ENCODE measurements around the gene CCDC91.

CCDC91 gene

GRCh38 chr12:28536088-28536487 is 345.8 kb downstream of the CCDC91 start:
- no peak for DNase-seq (ENCODE audit: low read depth in 2 of 2)

DNA sequence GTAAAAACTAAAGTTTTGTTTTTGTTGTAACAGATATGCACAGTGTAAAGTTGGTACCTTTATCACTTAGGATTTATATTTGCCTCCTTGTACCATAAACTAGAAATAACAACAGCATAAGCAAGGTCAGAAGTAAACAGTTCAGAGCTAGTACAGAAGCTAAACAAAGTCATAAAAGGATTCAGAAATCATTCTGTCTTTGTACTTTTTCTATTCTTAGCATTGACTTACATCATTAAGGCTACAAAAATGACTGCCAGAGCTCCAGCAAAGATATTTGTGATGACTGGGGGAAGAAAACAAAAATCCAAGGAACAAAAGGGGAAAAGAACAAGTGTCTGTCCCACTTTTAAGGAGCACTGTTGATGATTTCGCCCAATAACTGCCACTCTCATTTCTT is 347.2 kb downstream of the CCDC91 start:
- no peak for DNase-seq (ENCODE audit: low read depth in 2 of 2)

DNA sequence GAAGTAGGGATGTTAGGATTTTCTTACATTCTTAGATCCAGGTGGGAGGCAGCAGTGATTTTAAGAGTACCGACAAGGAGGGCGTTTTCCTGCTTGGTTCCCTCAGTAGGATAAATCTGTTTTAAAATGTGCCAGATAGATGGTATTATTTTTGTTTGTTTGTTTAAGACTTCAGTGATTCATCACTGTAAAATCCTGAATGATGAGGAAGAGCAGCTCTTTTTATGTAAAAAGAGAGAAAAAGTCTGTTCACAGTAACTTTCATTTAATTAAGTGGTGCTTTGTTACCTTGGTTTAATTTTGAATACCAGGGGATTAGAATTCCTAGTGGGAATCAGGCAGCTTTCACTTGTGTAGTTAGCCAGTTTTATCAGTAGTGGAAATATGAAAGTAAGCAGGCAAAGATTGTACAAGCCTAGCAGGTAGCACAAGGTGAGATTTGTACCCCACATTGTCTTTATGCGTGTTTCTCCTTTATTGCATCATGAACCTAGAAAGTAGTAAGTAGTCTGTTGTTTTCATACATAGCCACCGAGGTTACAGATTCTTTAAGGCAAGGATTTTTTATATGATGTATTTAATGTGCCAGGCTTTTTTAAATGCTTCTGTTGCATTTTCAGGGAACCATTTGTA is 349.6 kb downstream of the CCDC91 start:
- no peak for DNase-seq (ENCODE audit: low read depth in 2 of 2)

- no peak for DNase-seq (ENCODE audit: low read depth in 2 of 2)
Observed at GRCh38 chr12:28540324-28540714, 350.1 kb downstream of the CCDC91 start.

GRCh38 chr12:28543021-28543890 is 353.0 kb downstream of the CCDC91 start:
- no peak for DNase-seq (ENCODE audit: low read depth in 2 of 2)

GRCh38 chr12:28550757-28551704 is 360.8 kb downstream of the CCDC91 start:
- no peak for DNase-seq (ENCODE audit: low read depth in 2 of 2)

DNA sequence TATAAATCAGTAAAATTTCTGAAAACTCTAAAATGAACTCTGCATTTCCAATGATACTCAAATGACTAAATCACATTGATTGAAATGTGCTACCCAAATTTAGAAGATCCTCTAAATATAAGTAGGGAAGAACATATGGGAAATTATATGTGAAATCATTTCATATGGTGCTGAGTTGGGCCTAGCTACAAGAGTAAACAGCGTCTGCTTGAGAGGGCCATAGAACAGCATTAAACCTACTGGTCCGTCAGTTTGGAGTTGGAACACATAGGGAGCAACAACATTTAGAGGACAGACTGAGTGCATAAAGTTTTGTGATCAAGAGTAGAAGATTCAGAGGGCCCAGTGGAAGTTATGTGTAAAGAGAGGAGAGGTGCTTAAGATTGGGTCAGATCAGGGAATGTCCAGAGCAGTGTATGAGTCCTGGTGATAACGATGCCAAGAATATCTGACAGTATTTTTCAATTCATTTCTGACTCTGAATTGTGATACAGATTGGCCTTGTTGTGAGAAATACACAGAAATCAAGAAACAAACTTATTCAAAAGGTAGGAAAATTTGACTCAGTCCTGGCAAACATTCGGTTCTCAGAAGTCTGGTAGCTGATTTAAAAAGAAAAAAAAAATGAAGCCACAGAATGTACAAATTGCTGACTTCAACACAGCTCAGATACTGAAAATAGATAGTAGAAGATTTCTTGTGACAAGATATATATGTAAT is 362.2 kb downstream of the CCDC91 start:
- no peak for DNase-seq (ENCODE audit: low read depth in 2 of 2)

DNA sequence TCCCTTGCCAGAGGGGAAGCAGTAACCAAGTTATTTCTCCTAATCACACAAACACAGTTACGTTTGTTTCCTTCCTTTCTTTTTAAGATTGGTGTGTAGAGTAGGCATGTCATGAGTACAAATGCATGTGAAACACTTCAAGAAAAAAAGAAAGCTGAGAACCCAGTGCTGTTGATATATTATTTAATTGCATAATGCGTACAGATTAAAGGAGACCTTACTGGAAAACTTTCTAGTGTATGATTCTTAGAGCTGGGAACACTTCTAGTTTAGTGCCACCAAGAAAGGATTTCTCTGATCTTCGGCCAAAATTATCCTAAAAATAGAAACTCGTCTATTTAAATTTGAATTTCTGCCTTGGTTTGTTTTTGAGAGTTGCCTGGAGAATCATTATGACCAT is 365.5 kb downstream of the CCDC91 start:
- DNase-seq (ENCODE audit: low read depth in 2 of 2) = no peak

- DNase-seq (ENCODE audit: low read depth in 2 of 2) = no peak
Observed at GRCh38 chr12:28558250-28558649, 368.0 kb downstream of the CCDC91 start.

DNA sequence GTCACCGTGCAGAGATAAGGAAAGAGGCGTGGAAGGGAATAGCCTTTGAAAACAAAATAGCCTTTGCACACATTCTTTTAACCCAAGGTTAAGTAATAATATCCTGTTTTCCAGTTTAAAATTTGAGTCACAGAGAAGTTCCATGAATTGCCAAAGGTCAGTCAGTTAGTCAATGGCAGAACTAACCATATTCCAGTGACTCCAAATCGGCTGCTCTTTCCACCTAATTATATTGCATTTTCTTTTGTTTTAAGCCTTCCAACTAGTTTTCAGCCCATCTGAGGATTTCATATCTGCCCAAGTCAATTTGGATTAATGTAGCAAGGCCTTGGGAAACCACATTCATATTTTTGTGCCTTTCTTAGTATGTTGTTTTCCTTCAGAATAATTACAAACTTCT is 373.0 kb downstream of the CCDC91 start:
- DNase-seq (ENCODE audit: low read depth in 2 of 2) = no peak

DNA sequence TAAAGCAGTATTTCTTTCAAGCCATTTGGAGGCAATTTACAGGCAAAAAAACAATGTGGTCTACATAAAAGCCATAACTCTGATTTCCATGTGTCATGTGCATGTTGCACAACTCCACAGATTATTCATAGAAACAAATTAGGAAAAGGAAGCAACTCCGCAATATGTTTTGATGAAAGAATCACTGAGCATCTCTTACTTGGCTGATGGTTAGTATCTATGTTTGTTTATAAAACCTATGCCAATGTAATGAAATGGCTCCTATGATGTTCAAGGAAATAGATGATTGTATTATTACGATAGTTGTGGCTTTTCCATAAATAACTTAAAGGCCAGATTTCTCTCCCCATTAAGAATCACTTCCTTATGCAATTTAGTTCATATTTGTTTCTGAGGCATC is 373.7 kb downstream of the CCDC91 start:
- DNase-seq (ENCODE audit: low read depth in 2 of 2) = no peak

DNA sequence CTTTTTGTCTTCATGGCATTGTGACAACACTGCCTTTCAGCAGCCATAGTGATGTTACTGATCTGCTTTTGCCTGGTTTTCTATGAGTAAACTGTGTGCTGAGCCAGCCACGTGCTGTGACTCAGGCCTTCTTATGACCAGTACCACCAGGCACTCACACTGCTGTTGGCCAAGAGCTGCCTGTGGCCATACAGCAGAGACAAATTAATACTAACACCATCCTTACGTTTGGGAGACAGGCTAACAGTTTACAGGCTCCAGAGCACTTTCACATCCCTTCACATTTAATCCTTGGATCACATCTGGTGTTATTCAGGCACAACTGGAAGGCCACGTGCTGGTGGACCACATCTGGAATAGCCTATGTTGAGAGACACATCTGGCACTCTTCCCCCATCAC is 377.9 kb downstream of the CCDC91 start:
- DNase-seq (ENCODE audit: low read depth in 2 of 2) = no peak

DNA sequence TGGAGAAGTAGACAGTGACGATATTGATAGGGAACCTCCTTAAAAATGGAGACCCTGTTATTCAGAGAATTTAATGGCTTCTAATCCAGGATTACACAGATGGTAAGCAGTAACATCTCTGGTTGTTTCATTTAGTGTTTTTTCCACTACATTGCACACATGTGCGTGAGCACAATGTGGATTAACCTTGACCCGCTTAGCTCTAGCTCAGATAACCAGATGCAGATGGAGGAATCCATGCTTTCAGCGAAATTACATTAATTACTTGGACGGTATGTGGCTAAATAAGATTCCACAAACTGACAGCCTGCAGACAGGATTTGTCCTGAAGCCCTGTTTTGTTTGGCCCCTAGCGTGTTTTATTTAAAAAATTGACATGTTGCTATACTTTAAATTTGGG is 378.4 kb downstream of the CCDC91 start:
- no peak for DNase-seq (ENCODE audit: low read depth in 2 of 2)

DNA sequence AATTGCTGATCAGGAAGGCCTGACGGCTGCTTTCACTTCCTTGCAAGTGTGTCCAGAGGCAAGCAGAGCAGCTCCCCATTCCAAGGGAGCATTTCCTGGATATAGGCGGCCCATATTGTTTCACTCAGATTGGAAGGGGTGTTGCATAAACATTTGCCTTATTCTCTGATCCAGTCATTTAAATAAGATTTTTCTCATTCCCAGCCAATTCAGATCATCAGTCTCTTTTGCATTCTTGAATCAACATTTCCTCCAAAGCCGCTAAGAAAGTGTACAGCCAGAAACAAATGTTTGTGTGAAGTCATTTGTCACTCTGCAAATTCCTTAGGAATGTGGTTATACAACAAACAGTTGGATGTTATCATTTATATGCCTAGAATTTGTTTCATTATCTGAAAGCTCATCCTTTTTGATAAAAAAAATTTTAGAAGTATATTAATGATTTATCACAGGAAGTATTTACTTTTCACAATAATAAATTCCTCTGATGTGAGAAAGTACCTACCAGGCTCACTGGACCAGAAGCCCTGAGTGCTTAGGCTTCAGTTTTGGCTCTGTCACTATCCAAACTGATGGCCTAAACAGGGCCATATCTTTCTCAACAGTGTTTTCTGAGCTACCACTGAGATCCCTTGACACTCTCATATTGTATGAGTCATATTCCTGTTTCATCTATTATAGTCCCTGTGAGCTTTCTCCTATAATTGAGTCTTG is 379.6 kb downstream of the CCDC91 start:
- DNase-seq (ENCODE audit: low read depth in 2 of 2) = no peak

DNA sequence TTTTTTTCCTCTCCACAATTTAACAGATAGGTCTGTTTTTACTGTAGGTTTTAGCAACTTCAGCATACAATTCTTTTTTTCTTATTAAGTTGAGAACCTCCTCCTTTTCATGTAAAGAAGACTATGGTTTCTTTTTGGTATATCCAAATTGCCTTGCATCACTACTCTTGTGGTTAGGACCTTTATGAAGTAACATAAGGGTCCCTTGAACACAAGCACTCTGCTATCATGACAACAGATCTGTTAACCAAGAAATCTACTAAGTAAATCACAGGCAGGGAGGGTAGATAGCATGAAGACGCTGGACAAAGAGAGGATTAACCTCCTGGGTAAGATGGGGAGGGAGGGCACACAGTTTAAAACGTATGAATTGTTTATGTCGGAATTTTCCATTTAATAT is 380.6 kb downstream of the CCDC91 start:
- DNase-seq (ENCODE audit: low read depth in 2 of 2) = no peak

DNA sequence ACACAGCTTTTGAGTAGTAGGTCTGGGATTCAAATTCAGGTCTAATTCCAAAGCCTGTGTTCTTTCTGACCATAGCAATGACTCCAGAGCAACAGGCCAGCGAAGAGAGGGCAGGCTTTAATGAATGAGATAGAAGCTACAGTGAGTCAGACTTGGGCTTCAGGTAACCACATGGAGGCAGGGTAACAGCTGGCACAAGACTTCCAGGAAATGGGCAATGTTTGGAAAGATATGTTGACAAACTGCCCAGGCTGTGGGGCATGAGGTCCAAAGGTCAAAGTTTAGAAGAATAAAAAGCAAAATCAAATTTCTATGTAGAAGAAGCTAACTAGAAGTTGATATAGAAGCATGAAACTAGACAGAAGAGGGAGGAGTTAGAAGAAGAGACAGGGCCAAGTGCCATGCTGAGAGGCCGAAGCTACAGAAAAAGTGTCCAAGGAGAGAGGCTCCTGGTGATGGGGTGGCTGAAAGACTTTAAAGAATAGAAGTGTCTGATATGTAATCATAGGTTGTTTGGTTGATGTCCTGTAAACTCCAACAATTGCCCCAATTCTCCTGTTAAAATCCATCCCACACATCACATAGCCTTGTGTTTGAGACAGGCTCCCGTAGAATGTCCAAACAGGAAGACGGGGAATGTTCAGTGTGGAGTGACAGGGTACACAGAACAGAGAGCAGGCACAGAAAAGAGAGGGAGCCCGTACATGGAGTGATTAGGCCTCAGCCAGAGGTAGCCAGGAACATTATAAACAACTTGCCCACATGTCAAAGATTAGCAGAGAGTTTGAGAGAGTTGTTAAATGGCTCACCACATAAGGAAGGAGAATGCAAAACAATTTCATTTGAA is 384.7 kb downstream of the CCDC91 start:
- no peak for DNase-seq (ENCODE audit: low read depth in 2 of 2)

- DNase-seq (ENCODE audit: low read depth in 2 of 2) = no peak
Observed at GRCh38 chr12:28575593-28576205, 385.4 kb downstream of the CCDC91 start.

GRCh38 chr12:28578361-28578760 is 388.1 kb downstream of the CCDC91 start:
- DNase-seq (ENCODE audit: low read depth in 2 of 2) = no peak

DNA sequence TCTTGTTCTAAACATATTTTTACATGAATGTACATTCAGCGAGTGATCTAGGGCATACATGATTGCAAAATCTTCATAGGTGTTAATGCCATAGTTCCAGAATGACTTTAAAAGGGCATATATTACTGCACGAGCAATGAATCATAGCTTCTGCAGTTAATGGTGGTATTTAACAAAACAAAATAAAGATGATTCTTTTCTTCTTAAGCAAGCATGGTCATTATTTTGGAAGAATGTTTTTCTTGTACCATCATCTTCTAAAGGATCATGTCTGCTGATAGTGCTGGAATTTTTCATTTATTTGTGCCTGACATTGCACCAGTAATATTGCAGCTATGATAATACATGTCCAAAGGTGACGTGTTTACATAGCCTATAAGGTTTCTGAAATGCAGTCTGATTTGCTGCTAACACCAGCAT is 388.6 kb downstream of the CCDC91 start:
- DNase-seq (ENCODE audit: low read depth in 2 of 2) = no peak
